ENCODE results near the gene PEAR1. TPM values are rescaled to one million over a fixed set of nuclear protein-coding genes. Genes with fewer than 3 reads are reported as not detected.

PEAR1 gene
- total RNA-seq, 1 experiment from 2014 or later: 0.18 TPM

GRCh38 chr1:156882543-156882942 is 11.0 kb upstream of the PEAR1 start:
- Histone ChIP-seq H3K27me3 (replicated peaks; ENCODE audit: control insufficient read depth, insufficient read depth, low read length) (no peaks in the 10 kb centered on the region), H3K4me1 (no peaks in the 10 kb centered on the region), H3K9me3 (no peaks in the 10 kb centered on the region), H3K4me3 (ENCODE audit: low read depth, low read length) (no peak overlapping the region), H3K36me3 (ENCODE audit: control insufficient read depth, insufficient read depth, low read length) (no peaks in the 10 kb centered on the region)
- Mint-ChIP-seq H3K27ac (ENCODE audit: unreplicated experiment) (no peak overlapping the region), H3K9me3 (ENCODE audit: unreplicated experiment) (no peaks in the 10 kb centered on the region), H3K36me3 (ENCODE audit: insufficient read depth, unreplicated experiment) (no peaks in the 10 kb centered on the region), H3K4me1 (ENCODE audit: low read depth, unreplicated experiment) (no peaks in the 10 kb centered on the region), H3K27me3 (ENCODE audit: insufficient read depth, unreplicated experiment) (peaks cover 10% of the 10 kb centered on the region), H3K4me3 (ENCODE audit: unreplicated experiment) (no peak overlapping the region)
- no peak for TF ChIP-seq CTCF (IDR thresholded peaks at IDR 0.05; ENCODE audit: insufficient read depth in 1 of 2, low read depth in 1 of 2, low read length in 1 of 2, severe bottlenecking in 1 of 2, unreplicated experiment in 1 of 2)
- no TSS peak for BruUV-seq (replicated peaks)
- ChIA-PET CTCF (no interaction called here), POLR2A (no interaction called here)
- intact Hi-C loops (cut with micrococcal nuclease; ENCODE audit: unreplicated experiment): no loop called here
- no peak for DNase-seq

GRCh38 chr1:156883919-156884318 is 9.6 kb upstream of the PEAR1 start:
- intact Hi-C loops (cut with micrococcal nuclease; ENCODE audit: unreplicated experiment): no loop called here
- Mint-ChIP-seq H3K36me3 (ENCODE audit: insufficient read depth, unreplicated experiment) (no peaks in the 10 kb centered on the region), H3K4me1 (ENCODE audit: low read depth, unreplicated experiment) (no peaks in the 10 kb centered on the region), H3K27ac (ENCODE audit: unreplicated experiment) (no peak overlapping the region), H3K4me3 (ENCODE audit: unreplicated experiment) (no peak overlapping the region), H3K9me3 (ENCODE audit: unreplicated experiment) (no peaks in the 10 kb centered on the region), H3K27me3 (ENCODE audit: insufficient read depth, unreplicated experiment) (peaks cover 6% of the 10 kb centered on the region)
- CTCF ChIA-PET: interaction anchor here (0.6 to 1.0 kb wide), 2 partner anchors 45 to 177 kb away, joined by 3 read pairs; no protein-coding TSS in a partner anchor
- no TSS peak for BruUV-seq (replicated peaks)
- no peaks in the 10 kb centered on the region for H3K27me3 ChIP-seq (replicated peaks; ENCODE audit: control insufficient read depth, insufficient read depth, low read length)
- no peak for DNase-seq
- no peaks in the 10 kb centered on the region for H3K36me3 ChIP-seq (ENCODE audit: control insufficient read depth, insufficient read depth, low read length)
- POLR2A ChIA-PET: no interaction called here
- H3K4me1 ChIP-seq: no peaks in the 10 kb centered on the region
- TF ChIP-seq CTCF (IDR thresholded peaks at IDR 0.05; ENCODE audit: insufficient read depth in 1 of 2, low read depth in 1 of 2, low read length in 1 of 2, severe bottlenecking in 1 of 2, unreplicated experiment in 1 of 2): no peak
- no peak overlapping the region for H3K4me3 ChIP-seq (ENCODE audit: low read depth, low read length)
- no peaks in the 10 kb centered on the region for H3K9me3 ChIP-seq

DNA sequence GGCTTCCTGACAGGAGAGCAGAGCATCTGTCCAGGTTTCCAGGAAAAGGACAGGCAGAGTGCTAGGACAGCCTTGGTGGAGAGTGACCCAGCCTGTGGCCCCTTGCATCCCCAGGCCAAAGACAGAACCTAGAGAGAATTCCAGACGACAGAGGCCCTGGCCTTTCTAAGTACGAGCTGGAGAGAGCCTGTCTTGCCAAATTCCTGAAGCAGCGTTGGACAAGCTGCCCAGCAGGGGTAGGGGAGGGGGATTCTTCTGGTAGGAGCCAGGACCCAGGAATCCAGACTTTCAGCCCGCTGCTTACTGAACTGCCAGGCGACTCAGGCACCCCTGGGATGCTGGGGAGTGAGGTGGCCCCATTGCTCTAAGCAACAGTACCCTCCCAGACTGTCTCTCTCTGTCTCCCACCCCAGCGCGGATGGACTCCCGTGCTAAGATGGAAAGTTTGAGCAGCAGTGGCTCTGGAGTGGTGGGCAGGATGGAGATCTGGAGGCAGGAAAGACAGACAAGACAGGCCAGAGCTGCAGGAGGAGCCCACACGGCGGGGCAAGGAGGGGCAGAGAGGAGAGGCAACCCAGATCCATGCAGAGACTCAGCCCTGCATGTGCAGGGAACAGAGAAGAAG is 8.8 kb upstream of the PEAR1 start:
- no peak overlapping the region for H3K27ac Mint-ChIP-seq (ENCODE audit: unreplicated experiment)
- ChIA-PET POLR2A (no interaction called here), CTCF (interaction anchor here (1.0 to 1.7 kb wide), 4 partner anchors 43 to 195 kb away, joined by 3 to 4 read pairs (median 4); no protein-coding TSS in a partner anchor)
- no peaks in the 10 kb centered on the region for H3K4me1 Mint-ChIP-seq (ENCODE audit: low read depth, unreplicated experiment)
- no peak overlapping the region for H3K4me3 Mint-ChIP-seq (ENCODE audit: unreplicated experiment)
- H3K4me1 ChIP-seq: no peaks in the 10 kb centered on the region
- no peak overlapping the region for H3K4me3 ChIP-seq (ENCODE audit: low read depth, low read length)
- BruUV-seq (replicated peaks): no TSS peak
- DNase-seq: no peak
- H3K27me3 ChIP-seq (replicated peaks; ENCODE audit: control insufficient read depth, insufficient read depth, low read length): no peaks in the 10 kb centered on the region
- peaks cover 11% of the 10 kb centered on the region for H3K27me3 Mint-ChIP-seq (ENCODE audit: insufficient read depth, unreplicated experiment)
- H3K36me3 Mint-ChIP-seq (ENCODE audit: insufficient read depth, unreplicated experiment): no peaks in the 10 kb centered on the region
- H3K36me3 ChIP-seq (ENCODE audit: control insufficient read depth, insufficient read depth, low read length): no peaks in the 10 kb centered on the region
- no peak for TF ChIP-seq CTCF (IDR thresholded peaks at IDR 0.05; ENCODE audit: insufficient read depth in 1 of 2, low read depth in 1 of 2, low read length in 1 of 2, severe bottlenecking in 1 of 2, unreplicated experiment in 1 of 2)
- intact Hi-C loops (cut with micrococcal nuclease; ENCODE audit: unreplicated experiment): no loop called here
- H3K9me3 ChIP-seq: no peaks in the 10 kb centered on the region
- no peaks in the 10 kb centered on the region for H3K9me3 Mint-ChIP-seq (ENCODE audit: unreplicated experiment)
